HuH-7.5 (cell line): ENCODE data around the gene RDH13.
"Not testable (repeated sequence)": the region's sequence is repeated elsewhere in the genome, so short reads cannot be mapped to it uniquely, and the experiment has no call there.

ENCODE experiments used
- DNase-seq: peaks from one replicate; pipeline ENCODE4 v3.0.0; 2011; ENCODE audit warnings: low spot score

The RDH13 gene

DNA sequence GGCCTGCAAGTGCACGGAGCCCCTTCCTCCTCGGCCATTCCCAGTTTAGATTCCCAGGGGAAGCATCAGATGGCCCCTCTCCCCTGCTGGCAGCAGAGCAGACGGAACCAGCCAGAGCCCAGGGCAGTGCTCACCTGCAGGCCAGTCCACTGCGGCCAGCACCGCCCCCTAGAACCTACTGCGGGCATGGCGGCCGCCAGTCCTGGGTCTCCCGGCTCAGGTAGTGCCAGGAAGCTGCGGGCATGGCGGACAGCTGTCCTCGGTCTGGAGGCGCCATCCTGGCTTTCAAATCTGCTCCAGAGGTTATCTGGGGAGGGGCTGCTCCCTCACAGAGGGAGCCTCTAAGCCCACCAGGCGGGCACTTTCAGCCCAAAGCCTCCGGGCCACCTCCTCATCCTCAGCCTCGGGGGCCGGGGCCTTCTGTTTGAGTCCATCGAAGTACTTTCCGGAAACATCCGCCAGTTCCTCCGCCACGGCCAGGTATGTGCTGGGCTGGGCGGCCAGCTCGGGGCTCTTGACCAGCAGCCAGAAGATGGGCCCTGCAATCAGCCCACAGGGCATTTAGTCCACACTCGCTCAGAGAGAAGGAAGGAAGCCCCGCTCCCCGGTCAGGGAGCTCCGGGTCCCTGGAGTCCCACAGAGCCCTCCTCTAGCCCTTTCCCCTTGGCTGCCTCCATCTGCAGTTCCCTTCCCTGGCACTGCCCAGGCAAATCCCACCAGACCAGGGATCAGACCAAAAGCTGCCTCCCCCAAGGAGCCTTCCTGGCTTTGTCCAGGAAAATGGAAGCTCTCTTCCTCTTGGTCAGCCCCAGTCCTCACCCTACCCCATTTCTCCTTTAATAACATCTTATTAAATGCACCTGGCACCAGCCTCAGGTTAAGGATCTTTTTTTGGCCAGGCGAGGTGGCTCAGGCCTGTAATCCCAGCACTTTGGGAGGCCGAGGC lies 17.9 kb downstream of the RDH13 start:
- DNase-seq, result no peak

DNA sequence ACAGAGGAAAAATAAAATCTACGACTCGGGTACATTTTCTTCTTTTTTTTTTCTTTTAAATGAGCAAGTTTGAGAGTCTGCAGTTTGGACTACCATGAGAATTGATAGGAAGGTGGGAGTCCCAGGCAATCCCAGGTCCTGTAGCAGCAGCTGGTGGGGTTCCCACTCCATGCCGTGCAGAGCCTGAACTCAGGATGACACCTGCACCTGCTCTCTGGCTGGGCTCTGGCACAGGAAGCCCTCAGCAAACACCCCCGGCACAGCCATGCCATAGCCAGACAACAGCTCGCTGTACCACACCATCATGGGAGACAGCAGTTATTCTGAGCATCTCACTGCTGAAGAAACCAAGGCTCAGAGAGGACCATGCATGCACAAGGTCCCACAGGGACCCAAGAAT lies 18.7 kb downstream of the RDH13 start:
- no peak for DNase-seq

DNA sequence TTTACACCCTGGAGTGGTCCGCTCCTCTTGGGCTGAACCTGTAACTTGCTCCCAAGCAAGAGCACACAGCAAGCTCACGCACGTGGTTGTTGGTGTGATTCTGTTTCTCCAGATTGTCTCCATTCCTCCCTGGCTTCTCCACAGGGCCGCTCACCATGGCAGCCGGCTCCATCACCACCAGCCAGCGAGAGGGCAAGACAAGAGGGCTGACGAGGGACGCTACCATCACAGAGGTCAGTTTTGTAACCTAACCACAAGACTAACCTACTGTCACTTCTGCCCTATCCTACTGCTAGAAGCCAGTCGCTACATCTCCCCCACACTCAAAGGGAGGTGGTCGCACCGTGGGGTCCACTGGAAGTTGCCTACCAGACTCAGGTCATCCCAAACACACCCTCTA lies 20.3 kb downstream of the RDH13 start:
- no peak for DNase-seq

DNA sequence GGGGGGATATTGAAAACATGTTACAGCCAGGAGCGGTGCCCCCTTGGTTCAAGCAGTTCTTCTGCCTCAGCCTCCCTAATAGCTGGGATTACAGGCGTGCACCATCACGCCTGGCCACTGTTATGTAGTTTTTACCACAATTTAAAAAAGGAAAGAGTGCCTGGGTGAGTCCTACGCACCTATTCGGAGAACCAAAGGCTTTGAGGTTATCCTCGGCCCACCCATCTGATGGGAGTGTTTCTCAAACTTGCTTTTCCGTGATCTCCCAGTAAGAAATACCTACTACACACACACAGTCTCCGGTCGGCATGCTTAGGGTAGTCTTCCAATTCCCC lies 20.6 kb downstream of the RDH13 start:
- DNase-seq, result no peak

DNA sequence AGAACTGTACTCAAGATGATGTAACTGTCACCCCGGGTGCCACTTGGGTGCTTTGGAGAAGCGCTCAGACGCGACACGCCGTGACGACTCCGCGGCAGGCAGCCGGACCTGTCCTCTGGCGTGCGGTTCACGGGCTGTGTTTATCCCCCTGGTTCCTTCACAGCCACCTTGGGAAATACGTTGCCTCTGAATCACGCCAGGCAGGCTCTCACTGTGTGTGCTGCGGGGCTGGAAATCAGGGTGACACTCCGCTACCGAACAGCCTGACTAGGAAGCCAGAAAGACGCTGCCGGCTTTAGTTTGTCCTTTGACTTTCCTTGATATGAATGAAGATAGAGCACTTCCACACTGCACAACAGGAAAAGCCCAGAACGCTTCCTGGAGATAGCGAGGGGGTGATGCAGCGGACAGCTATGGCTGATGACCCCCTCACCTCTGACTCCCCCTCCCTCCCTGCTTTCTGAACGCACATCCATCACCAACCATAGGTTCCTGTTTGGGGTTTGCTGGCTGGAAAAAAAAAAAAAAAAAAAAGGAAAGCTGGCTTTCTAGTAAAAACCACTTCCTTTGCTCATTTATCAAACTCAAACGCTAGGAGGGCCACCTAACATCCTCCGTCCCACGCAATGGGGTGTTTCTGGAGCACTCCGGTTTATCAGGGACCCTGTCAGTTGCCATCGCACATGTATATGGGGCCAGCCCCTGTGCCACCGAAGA lies 21.2 kb downstream of the RDH13 start:
- no peak for DNase-seq

DNA sequence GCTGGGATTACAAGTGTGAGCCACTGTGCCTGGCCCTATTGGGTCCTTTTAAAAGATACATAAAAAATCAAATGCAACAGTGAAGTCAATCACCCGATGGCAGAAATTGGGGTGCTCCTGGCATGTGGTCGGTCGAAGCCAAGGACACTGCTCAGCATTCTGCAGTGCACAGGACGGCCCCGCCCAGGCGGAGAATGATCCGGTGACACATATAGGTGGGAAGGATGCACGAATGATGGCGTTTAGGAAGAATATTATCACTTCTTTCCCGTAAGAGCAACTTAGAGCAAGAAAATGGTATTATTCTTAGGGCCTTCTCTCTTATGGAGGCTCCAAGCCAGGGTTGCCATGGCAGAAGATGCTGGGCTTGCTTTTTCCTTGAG lies 21.7 kb downstream of the RDH13 start:
- no peak for DNase-seq

DNA sequence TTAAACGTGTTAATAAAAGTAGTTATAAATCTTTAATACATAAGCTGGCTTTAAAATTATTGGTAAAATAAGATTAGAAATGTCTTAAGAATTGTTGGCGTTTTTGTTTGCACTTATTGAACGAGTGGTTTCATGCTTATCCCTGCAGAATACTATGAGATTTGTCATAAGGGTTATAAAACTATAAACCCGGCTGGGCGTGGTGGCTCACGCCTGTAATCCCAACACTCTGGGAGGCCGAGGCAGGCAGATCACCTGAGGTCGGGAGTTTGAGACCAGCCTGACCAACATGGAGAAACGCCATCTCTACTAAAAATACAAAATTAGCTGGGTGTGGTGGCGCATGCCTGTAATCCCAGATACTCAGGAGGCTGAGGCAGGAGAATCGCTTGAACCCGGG lies 22.3 kb downstream of the RDH13 start:
- DNase-seq, result not testable (repeated sequence)

DNA sequence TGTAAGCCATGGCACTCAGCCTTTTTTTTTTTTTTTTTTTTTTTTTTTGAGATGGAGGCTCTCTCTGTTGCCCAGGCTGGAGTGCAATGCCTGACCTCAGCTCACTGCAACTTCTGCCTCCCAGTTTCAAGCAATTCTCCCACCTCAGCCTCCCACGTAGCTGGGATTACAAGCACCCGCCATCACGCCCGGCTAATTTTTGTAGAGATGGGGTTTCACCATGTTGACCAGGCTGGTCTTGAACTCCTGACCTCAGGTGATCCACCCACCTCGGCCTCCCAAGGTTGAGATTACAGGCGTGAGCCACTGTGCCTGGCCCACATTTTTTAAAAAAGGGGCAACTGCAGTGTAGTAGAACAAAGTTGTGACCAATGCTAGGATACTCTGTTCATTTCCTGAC lies 25.3 kb downstream of the RDH13 start:
- not testable (repeated sequence) for DNase-seq

DNA sequence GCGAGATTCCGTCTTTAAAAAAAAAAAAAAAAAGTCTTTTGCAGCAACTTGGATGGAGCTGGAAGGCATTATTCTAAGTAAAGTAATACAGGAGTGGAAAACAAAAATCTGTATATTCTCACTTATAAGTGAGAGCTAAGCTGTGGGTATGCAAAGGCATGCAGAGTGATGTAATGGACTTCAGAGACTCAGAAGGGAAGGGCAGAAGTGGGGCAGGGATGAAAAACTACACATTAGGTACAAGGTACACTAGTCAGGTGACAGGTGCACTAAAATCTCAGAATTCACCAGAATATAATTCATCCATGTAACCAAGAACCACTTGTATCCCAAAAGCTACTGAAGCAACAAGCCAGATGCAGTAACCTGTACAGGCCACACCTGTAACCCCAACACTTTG lies 26.9 kb downstream of the RDH13 start:
- no peak for DNase-seq

DNA sequence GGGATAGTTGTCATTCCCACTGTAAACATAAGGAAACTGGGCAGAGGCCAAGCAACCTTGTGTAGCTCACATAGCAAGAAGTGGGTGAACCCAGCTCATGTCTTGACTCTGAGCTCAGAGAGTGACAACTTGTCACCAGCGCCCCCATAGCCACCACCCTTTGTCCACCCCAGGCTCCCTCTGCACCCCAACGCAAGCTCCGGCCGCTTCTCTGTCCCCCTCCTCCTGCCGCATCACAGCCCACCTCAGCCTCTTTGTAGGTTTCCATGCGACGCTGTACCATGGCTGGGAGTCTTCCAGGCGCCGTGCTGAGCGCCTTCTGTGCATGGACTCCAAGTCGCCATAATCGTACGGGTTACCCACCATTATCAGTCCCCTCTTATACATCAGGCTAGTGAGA lies 28.2 kb downstream of the RDH13 start:
- no peak for DNase-seq

DNA sequence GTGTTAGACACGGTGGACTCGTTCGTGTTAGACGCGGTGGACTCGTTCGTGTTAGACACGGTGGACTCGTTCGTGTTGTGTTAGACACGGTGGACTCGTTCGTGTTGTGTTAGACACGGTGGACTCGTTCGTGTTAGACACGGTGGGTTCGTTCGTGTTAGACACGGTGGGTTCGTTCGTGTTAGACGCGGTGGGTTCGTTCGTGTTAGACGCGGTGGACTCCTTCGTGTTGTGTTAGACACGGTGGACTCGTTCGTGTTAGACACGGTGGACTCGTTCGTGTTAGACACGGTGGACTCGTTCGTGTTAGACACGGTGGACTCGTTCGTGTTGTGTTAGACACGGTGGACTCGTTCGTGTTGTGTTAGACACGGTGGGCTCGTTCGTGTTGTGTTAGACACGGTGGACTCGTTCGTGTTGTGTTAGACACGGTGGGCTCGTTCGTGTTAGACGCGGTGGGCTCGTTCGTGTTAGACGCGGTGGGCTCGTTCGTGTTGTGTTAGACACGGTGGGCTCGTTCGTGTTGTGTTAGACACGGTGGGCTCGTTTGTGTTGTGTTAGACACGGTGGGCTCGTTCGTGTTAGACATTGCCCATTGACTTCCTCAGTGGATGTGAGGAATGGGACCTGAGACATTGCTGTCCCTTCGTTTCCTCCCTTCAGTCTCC lies 29.8 kb downstream of the RDH13 start:
- not testable (repeated sequence) for DNase-seq

DNA sequence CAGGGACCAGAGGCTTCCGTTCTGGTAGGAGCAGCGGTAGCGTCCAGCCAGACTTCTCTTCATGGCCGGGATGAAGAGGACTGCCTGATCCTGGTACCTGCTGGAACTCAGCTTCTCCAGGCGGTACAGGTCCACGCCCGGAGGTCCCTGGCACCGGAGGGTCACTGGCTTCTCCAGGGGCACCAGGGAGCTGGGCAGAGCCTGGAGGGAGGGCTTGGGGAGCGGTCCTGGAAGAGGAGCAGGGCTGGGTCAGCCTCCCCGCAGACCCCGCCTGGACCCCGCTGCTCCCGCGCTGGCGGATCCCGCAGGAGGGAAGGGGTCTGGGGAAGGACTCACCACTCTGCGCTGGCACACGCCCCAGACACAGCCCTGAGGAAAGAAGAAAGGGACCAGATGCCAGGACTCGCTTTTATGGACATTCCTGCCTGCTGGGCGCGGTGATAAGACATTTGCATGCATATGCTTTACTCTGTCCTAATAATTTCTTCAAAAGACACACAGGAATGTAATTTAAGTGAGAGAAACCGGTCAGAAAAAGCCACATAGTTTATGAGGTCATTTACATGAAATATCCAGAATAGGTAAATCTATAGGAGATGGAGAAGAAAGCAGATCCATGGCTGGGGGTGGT lies 30.7 kb downstream of the RDH13 start:
- no peak for DNase-seq

DNA sequence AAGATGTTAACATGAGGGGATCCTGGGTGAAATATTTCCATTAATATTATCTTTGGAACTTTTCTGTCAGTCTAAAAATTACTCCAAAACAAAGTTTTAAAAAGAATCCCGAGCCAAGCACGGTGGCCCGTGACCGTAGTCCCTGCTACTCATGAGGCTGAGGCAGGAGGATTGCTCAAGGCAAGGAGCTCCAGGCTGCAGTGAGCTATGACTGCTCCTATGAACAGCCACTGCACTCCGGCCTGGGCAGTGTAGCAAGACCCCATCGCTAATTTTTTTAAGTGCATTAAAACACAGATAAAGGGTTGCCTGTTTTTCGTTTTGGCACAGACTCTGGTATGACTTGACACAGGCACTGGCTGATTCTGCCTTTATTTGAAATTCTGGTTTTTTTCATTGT lies 31.8 kb downstream of the RDH13 start:
- DNase-seq, result no peak

DNA sequence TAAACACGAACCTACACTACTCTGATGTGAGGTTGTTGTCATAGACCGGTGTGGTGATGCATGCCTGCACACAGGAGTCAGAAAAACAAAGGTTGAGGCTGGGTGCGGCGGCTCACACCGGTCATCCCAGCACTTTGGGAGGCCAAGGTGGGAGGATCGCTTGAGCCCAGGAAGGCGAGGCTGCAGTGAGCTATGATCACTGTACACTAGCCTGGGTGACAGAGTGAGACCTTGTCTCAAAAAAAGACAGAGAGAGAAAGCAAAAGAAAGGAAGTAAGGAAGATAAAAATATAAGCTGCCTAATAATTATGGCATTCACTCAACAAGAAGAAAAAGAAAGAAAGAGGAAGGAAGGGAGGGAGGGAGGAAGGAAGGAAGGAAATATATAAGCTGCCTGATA lies 34.2 kb downstream of the RDH13 start:
- no peak for DNase-seq

DNA sequence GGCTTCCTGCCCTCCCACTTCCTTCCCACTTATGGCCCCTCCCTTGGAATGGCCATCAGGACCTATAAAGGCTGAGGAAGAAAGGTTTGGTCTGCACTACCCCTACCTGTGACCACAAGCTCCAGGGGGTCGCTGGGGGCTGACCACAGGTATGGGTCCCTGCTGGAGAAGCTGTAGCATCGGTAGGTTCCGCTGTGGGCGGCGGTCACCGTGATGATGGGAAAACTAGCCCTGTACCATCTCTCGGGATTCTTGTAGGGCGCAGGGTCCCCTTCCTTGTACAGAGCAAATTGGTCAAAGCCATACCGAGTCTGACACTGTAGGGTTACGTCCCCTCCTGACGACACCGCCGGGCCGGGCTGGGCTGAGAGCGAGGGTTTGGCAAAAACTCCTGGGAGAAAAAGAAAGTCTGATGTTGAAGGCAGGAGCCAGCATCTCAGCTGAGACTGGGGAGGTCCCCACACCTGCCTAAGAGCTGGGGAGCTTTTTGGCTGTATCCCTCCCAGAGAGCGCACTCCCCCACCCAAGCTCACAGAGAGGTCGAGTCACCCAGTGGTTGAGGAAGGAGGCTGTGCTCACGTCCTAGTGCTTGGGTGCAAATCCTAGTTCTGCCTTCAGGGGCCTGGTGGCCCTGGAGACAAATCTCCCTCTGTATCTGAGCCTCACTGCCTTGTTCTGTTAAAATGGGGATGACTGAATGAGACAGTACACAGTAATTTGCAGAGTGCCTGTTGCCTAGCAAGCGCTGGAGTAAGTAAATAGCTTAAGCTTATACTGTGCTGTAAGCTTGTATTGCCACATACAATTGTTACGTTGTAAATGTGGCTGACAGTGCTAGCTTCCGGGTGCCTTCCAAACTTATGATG lies 35.2 kb downstream of the RDH13 start:
- DNase-seq, result no peak

DNA sequence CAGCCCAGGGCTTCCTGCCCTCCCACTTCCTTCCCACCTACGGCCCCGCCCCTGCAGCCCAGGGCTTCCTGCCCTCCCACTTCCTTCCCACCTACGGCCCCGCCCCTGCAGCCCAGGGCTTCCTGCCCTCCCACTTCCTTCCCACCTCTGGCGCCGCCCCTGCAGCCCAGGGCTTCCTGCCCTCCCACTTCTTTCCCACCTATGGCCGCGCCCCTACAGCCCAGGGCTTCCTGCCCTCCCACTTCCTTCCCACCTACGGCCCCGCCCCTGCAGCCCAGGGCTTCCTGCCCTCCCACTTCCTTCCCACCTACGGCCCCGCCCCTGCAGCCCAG lies 35.8 kb downstream of the RDH13 start:
- not testable (repeated sequence) for DNase-seq

DNA sequence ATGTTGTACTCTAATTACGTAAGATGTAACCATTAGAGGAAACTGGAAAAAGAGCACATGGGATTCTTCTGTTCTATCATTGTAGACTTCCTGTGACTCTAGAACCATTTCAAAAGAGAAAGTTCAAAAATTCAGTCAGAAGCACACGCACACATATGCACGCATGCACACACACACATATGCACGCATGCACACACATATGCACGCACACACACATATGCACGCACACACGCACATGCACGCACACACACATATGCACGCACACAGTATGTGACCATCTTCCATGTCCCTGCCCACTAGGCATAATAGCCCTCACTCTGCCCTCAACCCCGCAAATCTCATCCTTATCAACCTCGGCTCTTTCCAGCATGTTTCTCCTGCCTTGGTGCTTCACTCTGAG lies 38.8 kb downstream of the RDH13 start:
- DNase-seq, result no peak

DNA sequence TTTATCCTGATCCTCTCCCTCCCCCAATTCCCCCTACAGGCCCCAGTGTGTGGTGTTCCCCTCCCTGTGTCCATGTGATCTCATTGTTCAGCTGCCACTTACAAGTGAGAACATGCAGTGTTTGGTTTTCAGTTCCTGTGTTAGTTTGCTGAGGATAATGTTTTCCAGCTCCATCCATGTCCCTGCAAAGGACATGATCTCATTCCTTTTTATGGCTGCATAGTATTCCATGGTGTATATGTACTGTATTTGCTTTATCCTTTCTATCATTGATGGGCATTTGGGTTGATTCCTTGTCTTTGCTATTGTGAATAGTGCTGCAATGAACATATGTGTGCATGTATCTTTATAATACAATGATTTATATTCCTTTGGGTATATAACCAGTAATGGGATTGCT lies 42.6 kb downstream of the RDH13 start:
- DNase-seq, result not testable (repeated sequence)

DNA sequence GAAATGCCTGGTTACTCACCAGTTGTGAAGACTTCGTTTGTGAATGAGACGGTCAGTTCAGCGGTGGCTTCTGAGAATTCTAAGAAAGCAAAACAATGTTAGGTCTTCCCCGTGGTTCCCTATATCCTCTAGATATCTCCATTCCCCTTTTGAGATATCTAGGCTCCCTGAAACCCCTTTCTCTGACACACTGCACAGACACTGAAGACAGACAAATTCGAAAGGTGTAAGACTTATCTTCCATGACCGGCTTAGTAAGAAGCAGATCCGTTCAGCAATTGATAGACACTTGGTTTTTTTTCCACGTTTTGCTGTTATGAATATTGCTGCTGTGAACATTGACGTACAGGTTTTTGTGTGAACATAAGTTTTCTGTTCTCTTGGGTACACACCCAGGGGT lies 44.3 kb downstream of the RDH13 start:
- no peak for DNase-seq

DNA sequence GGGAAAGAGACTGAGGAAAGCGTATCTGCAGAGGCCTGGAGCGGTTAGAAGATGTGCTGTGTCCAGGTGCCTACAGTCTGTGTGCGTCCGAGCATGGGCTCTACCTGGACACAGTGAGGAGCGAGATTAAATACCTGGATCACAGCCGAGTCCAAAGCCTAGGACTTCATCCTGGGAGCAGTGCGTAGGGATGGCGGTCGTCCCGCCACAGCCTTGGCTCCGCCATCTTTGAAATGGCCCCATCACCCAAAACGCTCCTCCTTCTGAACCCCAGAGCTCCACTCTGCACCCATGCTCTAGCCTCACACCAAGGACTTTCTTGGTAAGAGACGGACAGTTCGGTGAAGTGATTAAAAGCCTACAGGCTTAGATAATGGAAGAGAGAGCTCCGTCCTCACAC lies 44.7 kb downstream of the RDH13 start:
- no peak for DNase-seq

DNA sequence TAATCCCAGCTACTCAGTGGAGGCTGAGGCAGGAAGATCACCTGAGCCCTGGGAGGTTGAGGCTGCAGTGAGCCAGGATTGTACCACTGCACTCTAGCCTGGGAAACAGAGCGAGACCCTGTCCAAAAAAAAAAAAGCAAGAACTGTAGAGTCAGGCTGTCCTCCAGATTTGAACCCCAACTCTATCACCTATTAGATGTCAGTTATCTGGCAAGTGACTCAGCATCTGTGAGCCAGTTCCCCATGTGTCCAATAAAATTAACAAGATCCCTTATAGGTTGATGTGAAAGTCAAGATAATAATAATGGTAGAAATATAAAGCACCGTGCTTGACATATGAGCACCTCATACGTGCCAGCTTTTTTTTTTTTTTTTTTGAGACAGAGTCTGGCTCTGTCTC lies 46.9 kb downstream of the RDH13 start:
- no peak for DNase-seq

DNA sequence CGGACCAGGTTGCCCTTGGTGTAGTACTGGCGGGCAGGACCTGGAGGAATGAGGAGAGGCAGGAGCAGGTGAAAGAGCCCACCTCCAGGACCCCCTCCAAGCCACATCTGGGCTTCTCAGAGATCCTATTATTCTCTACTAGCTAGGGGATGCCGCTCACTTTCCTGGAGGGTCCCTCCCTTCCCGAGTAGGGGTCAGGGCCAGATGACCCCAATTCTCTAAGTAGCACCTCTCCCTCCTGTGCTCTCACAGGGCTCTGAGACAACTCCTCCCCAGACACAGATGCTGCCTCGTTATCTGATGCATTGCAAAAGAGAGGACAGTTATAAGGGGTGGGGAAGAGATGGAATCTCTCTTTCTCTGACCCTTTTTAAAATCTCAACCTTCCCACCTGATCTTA lies 47.8 kb downstream of the RDH13 start:
- no peak for DNase-seq
